Measurements from ENCODE around the gene RABGAP1L.

GRCh38 chr1:174768949-174769348, 609.6 kb downstream of the RABGAP1L start:
- TF ChIP-seq CTCF (IDR thresholded peaks at IDR 0.05) (no peak), EP300 (IDR thresholded peaks at IDR 0.05) (no peak), POLR2A (IDR thresholded peaks at IDR 0.05) (no peak), POLR2AphosphoS5 (IDR thresholded peaks at IDR 0.05) (no peak)

Measured in gastroesophageal sphincter (tissue), 3 donors.